Measurements from ENCODE around the gene CD44. TPM values are rescaled to one million over a fixed set of nuclear protein-coding genes. Genes with fewer than 3 reads are reported as not detected.

Gene CD44
- total RNA-seq, 3 donors from 2014 or later (not counting 1 experiment from before 2014, with no cell fraction given): 354 to 638 (median 490) TPM

- Histone ChIP-seq H3K27ac (ENCODE audit: low read length) (no peak overlapping the region), H3K36me3 (ENCODE audit: control insufficient read depth, insufficient read depth, low read length) (no peaks in the 10 kb centered on the region), H3K9me3 (ENCODE audit: control insufficient read depth, insufficient read depth, low read length) (no peaks in the 10 kb centered on the region), H3K27me3 (ENCODE audit: control insufficient read depth, insufficient read depth, low read length) (no peaks in the 10 kb centered on the region), H3K4me3 (ENCODE audit: low read length) (no peak overlapping the region), H3K4me1 (ENCODE audit: control insufficient read depth, insufficient read depth, low read length) (peaks cover 19% of the 10 kb centered on the region)
- H3K36me3 Mint-ChIP-seq: no peaks in the 10 kb centered on the region
- H3K27me3 Mint-ChIP-seq (ENCODE audit: low read depth in 2 of 2): peaks cover 16 to 30% of the 10 kb centered on the region in 2 donors
- DNase-seq: no peak
- H3K4me1 Mint-ChIP-seq: peaks cover 20 to 23% of the 10 kb centered on the region in 2 donors
- intact Hi-C loops (cut with micrococcal nuclease): no loop called here
- H3K9me3 Mint-ChIP-seq: no peaks in the 10 kb centered on the region
- H3K27ac Mint-ChIP-seq: no peak overlapping the region
- WGBS (ENCODE audit: insufficient coverage): 94% methylated on average over 2 of the region's 2 CpGs
- H3K4me3 Mint-ChIP-seq: no peak overlapping the region
- no peak for ATAC-seq
- TF ChIP-seq CTCF (IDR thresholded peaks at IDR 0.05): no peak
Observed at GRCh38 chr11:35276396-35277145, 137.6 kb downstream of the CD44 start.

- Mint-ChIP-seq H3K27me3 (ENCODE audit: low read depth in 2 of 2) (peaks cover 16 to 31% of the 10 kb centered on the region in 2 donors), H3K36me3 (no peaks in the 10 kb centered on the region), H3K27ac (no peak overlapping the region), H3K9me3 (no peaks in the 10 kb centered on the region), H3K4me3 (no peak overlapping the region), H3K4me1 (peaks cover 11 to 15% of the 10 kb centered on the region in 2 donors)
- 87% methylated on average over 2 of the region's 2 CpGs for WGBS (ENCODE audit: insufficient coverage)
- ATAC-seq (no peak), DNase-seq (no peak)
- no peak overlapping the region for H3K27ac ChIP-seq (ENCODE audit: low read length)
- intact Hi-C loops (cut with micrococcal nuclease): no loop called here
- H3K4me3 ChIP-seq (ENCODE audit: low read length): no peak overlapping the region
- no peaks in the 10 kb centered on the region for H3K9me3 ChIP-seq (ENCODE audit: control insufficient read depth, insufficient read depth, low read length)
- peaks cover 15% of the 10 kb centered on the region for H3K4me1 ChIP-seq (ENCODE audit: control insufficient read depth, insufficient read depth, low read length)
- no peaks in the 10 kb centered on the region for H3K27me3 ChIP-seq (ENCODE audit: control insufficient read depth, insufficient read depth, low read length)
- TF ChIP-seq CTCF (IDR thresholded peaks at IDR 0.05): no peak
- no peaks in the 10 kb centered on the region for H3K36me3 ChIP-seq (ENCODE audit: control insufficient read depth, insufficient read depth, low read length)
Observed at GRCh38 chr11:35277827-35278226, 138.9 kb downstream of the CD44 start.

GRCh38 chr11:35280727-35281126, 141.8 kb downstream of the CD44 start:
- 97% methylated on average over 6 of the region's 7 CpGs for WGBS (ENCODE audit: insufficient coverage)
- Histone ChIP-seq H3K4me1 (ENCODE audit: control insufficient read depth, insufficient read depth, low read length) (peaks cover 5% of the 10 kb centered on the region), H3K27ac (ENCODE audit: low read length) (no peak overlapping the region), H3K36me3 (ENCODE audit: control insufficient read depth, insufficient read depth, low read length) (no peaks in the 10 kb centered on the region), H3K27me3 (ENCODE audit: control insufficient read depth, insufficient read depth, low read length) (no peaks in the 10 kb centered on the region), H3K4me3 (ENCODE audit: low read length) (no peak overlapping the region), H3K9me3 (ENCODE audit: control insufficient read depth, insufficient read depth, low read length) (no peaks in the 10 kb centered on the region)
- intact Hi-C loops (cut with micrococcal nuclease): no loop called here
- Mint-ChIP-seq H3K4me3 (no peak overlapping the region), H3K27me3 (ENCODE audit: low read depth in 2 of 2) (peaks cover 11 to 12% of the 10 kb centered on the region in 2 donors), H3K9me3 (no peaks in the 10 kb centered on the region), H3K27ac (no peak overlapping the region), H3K4me1 (peaks cover 6% of the 10 kb centered on the region in 2 donors), H3K36me3 (no peaks in the 10 kb centered on the region)
- no peak for TF ChIP-seq CTCF (IDR thresholded peaks at IDR 0.05)
- ATAC-seq: no peak
- no peak for DNase-seq

Data from natural killer cell (primary cell).